ENCODE measurements around the gene CENPM. TPM values are rescaled to one million over a fixed set of nuclear protein-coding genes. Genes with fewer than 3 reads are reported as not detected.

CENPM gene
- total RNA-seq, 1 experiment from 2014 or later = 60.6 TPM

DNA sequence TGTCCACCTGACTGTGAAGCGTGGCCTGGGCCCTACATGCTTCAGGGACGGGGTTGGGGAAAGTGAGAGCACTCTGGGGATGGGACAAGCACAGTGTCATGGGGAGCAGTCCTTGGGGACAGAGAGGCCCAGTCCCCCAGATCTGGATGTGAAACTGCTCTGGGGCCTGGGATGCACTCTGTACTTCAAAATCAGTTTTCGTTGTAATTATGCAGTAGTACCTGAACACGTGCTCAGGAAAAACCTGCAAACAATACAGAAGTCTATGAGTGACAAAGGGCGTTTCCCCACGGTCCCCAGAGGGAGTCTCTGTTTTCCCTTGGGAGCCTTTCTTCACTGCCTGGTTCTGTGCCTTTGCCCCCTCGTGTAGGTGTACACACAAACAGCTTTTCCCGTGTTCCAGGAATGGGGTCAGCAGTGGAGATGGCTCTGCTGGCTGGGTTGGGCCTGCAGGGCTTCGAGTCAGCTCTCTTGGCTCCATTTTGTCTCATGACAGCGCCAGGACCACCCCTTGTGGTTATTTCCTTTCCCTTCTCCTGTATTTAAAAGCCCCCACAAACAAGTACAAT, 15.2 kb downstream of the CENPM start:
- Histone ChIP-seq H3K27ac (no peak overlapping the region), H3K4me1 (0 out of 2 replicates have a peak, but pooled peaks cover 3% of the 10 kb centered on the region), H3K36me3 (peaks cover 4% of the 10 kb centered on the region; the same call in 1 of the 2 replicates), H3K27me3 (no peaks in the 10 kb centered on the region), H3K9me3 (replicated peaks) (no peaks in the 10 kb centered on the region), H3K4me3 (no peak overlapping the region)
- no peak for DNase-seq

DNA sequence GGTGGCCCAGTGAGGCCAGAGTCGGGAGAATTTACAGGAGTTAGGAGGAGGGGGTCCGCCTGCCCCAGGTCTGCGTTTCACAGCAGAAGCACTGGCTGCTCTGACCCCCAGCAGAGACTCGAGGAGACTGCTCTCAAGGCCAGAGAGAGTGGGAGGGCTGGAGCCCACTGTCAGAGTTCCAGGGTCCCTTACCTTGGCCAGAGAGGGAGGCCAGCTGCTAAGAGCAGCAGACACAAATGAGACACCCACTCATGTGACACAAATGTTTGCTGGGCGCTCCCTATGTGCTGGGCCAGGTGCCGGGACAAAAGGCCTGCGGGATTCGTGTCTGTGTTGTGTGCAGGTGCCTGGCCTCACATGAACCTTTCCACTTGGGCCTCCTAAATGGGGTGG, 17.5 kb downstream of the CENPM start:
- no peak for DNase-seq
- Histone ChIP-seq H3K4me3 (no peak overlapping the region), H3K27me3 (no peaks in the 10 kb centered on the region), H3K27ac (no peak overlapping the region), H3K36me3 (no peaks in the 10 kb centered on the region), H3K9me3 (replicated peaks) (no peaks in the 10 kb centered on the region), H3K4me1 (0 out of 2 replicates have a peak, but pooled peaks cover 3% of the 10 kb centered on the region)

DNA sequence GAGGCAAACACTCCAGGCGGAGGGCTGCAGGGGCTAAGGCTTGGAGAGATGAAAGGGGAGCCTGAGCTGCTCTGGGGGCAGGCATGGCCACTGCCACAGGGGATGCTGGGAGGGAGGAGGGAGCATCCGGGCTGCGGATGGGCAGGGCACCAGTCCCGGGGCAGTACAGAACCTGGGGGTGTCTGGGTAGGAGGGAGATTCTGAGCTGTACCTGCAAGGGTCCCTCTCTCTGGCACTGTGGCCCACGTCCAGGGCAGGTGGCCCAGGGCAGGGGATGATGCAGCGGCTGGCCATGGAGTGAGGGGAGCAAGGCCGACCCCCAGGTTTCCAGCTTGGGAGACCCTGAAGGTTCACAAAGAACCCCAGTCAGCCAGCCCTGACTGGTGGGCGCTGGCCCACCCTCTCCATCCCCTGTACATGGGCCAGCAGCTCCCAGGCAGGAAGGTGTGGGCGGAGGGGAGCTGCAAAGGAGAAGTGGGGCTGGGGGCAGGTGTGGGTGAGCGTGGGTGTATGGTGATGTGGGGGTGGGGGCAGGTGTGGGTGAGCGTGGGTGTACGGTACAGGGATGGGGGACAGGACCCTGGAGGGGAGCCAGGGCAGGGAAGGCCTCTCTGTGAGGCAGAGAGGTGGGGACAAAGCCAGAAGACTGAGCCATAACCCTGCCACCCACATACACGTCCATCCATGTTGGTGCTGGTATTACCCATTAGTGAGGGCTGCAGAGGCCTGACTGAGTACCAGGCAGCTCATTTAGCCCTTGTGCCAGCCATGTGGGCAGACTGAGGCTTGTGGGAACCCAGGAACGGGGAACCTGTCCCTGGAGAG, 18.1 kb downstream of the CENPM start:
- Histone ChIP-seq H3K36me3 (no peaks in the 10 kb centered on the region), H3K4me1 (0 out of 2 replicates have a peak, but pooled peaks cover 3% of the 10 kb centered on the region), H3K4me3 (no peak overlapping the region), H3K27me3 (no peaks in the 10 kb centered on the region), H3K27ac (no peak overlapping the region), H3K9me3 (replicated peaks) (no peaks in the 10 kb centered on the region)
- DNase-seq = no peak

DNA sequence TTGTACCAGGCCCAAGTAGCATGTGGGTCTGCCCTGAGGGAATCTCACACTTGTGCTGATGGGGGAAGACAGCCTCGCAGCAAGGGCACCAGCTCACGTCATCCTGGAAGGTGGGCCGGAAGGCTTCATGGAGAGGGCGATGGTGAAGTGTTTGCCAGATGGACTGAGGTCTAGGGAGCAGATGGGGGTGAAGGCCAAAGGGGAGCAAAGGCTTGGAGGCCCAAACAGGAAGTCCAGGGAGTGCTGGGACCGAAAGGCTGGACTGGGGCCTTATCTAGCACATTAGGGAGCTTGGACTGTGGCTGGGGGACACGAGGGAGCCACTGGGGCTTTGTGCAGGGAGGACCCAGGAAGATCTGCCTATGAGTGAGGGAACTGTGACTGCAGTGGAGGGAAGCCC, 19.1 kb downstream of the CENPM start:
- DNase-seq = no peak
- H3K36me3 ChIP-seq = no peaks in the 10 kb centered on the region
- 0 out of 2 replicates have a peak, but pooled peaks cover 3% of the 10 kb centered on the region for H3K4me1 ChIP-seq
- H3K27ac ChIP-seq = no peak overlapping the region
- no peaks in the 10 kb centered on the region for H3K9me3 ChIP-seq (replicated peaks)
- no peak overlapping the region for H3K4me3 ChIP-seq
- H3K27me3 ChIP-seq = no peaks in the 10 kb centered on the region

DNA sequence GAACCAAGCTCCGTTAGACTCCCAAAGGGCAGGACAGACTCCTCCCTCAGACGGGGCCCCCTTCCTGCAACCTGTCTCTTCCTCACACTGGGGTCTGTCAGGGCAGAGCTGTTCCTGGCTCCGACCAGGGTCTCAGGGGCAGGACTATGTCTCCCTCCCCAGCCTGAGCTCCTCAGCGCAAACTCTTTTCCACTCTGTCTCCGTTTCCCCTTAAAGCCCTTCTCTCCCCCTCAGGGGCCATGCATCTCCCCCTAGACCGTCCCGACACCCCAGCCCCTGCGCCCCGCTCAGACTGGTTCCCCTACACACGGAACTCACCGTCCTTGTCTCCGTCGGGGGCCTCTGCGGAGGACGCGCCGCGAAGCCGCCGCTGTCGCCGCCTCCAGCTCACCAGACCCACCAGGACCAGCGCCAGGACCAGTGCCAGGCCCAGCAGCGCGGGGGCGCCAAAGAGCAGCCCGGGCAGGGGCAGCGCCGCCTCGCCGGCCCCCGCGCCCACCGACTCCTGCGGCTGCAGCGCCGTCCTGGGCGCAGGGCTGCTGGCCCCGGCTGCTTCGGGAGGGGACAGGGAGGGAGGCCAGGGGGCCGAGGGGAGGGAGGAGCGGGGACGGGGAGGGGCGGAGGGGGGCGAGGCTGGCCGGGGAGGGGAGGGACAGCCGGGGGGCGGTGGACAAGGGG, 21.0 kb downstream of the CENPM start:
- H3K36me3 ChIP-seq = no peaks in the 10 kb centered on the region
- H3K27me3 ChIP-seq = no peaks in the 10 kb centered on the region
- 0 out of 2 replicates have a peak, but pooled peaks cover 3% of the 10 kb centered on the region for H3K4me1 ChIP-seq
- DNase-seq = peak; percentile 72 to 76
- H3K9me3 ChIP-seq (replicated peaks) = no peaks in the 10 kb centered on the region
- peak overlapping the region; percentile 65 for H3K4me3 ChIP-seq
- no peak overlapping the region for H3K27ac ChIP-seq

DNA sequence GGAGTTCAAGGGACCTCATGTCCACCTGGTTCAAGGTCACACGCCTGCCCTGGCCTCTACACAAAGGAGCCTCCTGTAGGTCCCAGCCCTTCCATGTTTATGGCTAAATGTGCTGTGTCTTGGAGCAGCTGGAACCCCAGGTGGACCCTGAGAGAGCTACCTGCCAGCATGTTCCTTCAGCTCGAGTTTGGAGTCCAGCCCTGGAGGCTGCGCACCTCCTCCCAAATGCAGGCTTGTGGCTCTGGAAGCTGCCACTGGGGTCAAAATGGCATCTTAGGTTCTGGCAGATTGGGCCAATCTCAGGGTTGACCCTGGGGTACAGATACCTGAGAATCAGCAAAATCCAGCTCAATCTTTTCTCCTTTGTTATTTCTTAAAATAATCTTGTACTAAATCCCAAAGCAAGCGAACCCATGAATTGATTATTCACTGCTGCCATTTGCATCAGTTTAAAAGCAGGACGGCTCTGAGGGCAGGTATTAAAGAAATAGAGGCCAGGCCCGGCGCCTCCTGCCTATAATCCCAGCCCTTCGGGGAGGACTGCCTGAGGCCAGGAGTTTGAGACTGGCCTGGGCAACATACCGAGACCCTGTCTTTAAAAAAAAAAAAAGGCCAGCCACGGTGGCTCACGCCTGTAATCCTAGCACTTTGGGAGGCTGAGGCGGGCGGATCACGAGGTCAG, 23.2 kb downstream of the CENPM start:
- no peaks in the 10 kb centered on the region for H3K27me3 ChIP-seq
- H3K9me3 ChIP-seq (replicated peaks) = no peaks in the 10 kb centered on the region
- H3K4me1 ChIP-seq = 0 out of 2 replicates have a peak, but pooled peaks cover 3% of the 10 kb centered on the region
- no peak for DNase-seq
- no peak overlapping the region for H3K4me3 ChIP-seq
- no peaks in the 10 kb centered on the region for H3K36me3 ChIP-seq
- H3K27ac ChIP-seq = no peak overlapping the region

DNA sequence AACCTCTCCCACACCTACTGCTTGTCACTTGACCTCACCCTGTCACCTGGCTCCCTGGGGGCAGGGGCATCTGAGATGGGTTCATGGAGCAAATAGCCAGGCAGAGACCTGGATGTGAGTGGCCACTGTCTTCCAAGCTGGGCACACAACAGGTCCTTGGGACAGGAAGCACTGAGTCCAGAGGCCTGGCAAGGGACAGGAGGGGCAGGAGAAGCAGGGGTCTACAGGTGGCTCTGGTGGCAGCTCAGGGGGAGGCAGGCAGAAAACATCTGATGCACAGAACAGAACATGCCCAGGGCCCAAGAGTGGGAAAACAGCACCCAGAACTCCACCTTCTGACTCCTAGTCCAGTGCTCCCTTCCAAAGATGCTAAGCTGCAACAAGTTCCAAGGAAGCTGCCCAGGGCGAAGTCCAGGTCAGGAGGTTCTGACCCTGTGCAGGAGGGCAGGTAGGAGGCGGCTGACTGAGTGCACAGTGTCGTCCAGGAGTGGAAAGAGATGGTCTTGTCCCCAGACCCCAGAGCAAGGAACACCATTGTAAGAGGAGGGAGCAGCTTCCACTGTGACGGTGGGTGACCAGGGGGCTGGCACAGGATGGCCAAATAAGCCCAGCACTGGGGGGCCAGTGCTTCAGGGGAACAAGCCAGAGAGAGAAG, 23.9 kb downstream of the CENPM start:
- Histone ChIP-seq H3K4me3 (no peak overlapping the region), H3K27ac (no peak overlapping the region), H3K9me3 (replicated peaks) (no peaks in the 10 kb centered on the region), H3K27me3 (no peaks in the 10 kb centered on the region), H3K36me3 (no peaks in the 10 kb centered on the region), H3K4me1 (0 out of 2 replicates have a peak, but pooled peaks cover 7% of the 10 kb centered on the region)
- DNase-seq = no peak

DNA sequence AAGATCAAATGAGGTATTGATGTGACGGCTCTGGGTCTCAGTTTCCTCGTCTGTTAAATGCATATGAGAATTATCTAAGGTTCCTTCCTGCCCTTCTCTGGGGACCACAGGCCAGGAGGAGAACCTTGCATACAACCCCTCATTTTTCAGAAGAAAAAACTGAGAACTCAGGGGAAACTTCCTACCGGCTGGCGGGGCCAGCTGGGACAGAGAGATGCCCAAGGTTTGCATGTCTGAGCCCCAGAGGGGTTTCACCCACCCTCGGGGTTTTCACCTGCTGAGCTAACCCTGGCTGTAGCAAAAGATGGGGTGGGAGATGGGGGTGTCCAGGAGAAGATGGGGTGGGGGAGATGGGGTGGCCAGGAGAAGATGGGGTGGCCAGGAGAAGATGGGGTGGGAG, 24.6 kb downstream of the CENPM start:
- Histone ChIP-seq H3K4me3 (no peak overlapping the region), H3K36me3 (no peaks in the 10 kb centered on the region), H3K4me1 (0 out of 2 replicates have a peak, but pooled peaks cover 12% of the 10 kb centered on the region), H3K27ac (no peak overlapping the region), H3K9me3 (replicated peaks) (no peaks in the 10 kb centered on the region), H3K27me3 (no peaks in the 10 kb centered on the region)
- DNase-seq = no peak

DNA sequence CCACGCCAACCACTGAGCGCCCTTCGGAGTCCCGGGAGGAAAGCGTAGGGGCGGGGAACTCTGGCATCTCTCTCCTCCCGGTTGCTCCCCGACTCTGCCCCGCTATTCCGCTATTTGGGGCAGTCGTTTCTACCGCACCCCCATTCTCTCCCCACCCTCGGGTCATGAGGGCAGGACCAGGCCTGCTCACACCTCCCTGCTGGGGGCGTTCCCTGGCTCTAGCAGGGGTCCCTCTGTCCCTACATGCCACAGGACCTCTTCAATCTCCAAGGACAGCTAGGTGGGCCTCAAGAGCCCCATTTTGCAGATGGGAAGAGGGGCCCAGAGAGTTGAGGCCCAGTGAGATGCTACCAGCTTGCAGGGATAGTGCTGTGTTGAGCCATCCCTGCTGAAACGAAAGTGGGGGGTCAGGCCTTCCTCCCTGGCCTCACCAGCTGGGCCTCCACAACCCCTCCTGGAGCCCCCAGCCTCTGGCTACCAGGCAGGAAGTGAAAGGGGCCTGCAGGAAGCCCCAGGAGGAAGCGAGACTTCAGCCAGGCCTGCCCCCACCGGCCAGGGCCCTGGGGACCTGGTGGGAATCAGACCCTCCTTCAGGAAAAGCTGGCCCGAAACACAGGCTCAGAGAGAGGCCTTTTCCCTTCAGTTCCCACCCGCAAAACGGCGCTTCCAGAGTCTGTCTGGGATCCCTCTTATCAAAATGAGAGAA, 26.5 kb downstream of the CENPM start:
- Histone ChIP-seq H3K27ac (no peak overlapping the region), H3K27me3 (peaks cover 2% of the 10 kb centered on the region; the same call in 1 of the 2 replicates), H3K36me3 (no peaks in the 10 kb centered on the region), H3K4me3 (no peak overlapping the region), H3K4me1 (0 out of 2 replicates have a peak, but pooled peaks cover 8% of the 10 kb centered on the region), H3K9me3 (replicated peaks) (no peaks in the 10 kb centered on the region)
- no peak for DNase-seq

DNA sequence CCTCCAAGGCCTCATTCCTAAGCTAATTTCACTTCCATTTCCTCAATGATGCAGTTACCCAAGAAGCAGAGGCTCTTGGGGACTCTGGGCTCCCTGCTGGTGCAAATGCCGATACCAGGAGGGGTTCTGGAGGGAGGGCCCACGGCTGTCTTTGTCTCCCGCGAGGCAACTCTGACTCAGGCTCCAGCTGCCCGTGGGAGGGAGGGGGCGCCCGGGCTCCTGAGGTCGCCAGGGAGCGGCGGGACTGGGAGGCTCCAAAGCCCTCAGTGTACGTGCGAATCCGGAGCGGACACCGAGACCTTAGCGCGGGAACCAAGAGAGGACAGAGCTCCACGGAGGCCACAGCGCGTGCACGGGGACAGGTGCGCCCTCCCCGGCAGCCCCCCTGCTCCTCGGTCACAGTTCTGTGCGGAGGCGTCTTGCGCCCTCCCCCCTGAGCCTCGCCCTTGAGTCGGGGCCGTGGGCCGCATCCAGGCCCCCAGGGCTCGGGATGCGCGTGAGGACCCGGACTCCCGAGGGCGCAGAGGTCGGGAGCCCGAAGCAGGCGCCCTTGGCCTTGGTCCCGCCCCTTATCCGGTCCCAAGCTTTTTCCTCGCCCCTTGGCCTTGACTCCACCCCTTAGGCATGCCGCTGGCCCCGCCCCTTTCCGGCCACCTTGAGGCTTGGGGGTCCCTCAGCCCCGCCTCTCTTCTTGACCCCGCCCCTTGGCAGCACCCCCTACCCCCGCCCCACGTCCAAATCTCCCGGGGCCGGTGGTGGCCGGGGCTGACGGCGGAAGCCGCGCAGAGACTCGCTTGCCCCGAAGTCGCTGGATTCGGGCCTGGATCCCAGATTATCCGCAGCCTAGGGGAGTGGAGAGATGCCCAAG, 27.4 kb downstream of the CENPM start:
- Histone ChIP-seq H3K4me1 (0 out of 2 replicates have a peak, but pooled peaks cover 8% of the 10 kb centered on the region), H3K36me3 (no peaks in the 10 kb centered on the region), H3K4me3 (no peak overlapping the region), H3K9me3 (replicated peaks) (no peaks in the 10 kb centered on the region), H3K27ac (no peak overlapping the region), H3K27me3 (peaks cover 5% of the 10 kb centered on the region; the same call in 1 of the 2 replicates)
- no peak for DNase-seq

DNA sequence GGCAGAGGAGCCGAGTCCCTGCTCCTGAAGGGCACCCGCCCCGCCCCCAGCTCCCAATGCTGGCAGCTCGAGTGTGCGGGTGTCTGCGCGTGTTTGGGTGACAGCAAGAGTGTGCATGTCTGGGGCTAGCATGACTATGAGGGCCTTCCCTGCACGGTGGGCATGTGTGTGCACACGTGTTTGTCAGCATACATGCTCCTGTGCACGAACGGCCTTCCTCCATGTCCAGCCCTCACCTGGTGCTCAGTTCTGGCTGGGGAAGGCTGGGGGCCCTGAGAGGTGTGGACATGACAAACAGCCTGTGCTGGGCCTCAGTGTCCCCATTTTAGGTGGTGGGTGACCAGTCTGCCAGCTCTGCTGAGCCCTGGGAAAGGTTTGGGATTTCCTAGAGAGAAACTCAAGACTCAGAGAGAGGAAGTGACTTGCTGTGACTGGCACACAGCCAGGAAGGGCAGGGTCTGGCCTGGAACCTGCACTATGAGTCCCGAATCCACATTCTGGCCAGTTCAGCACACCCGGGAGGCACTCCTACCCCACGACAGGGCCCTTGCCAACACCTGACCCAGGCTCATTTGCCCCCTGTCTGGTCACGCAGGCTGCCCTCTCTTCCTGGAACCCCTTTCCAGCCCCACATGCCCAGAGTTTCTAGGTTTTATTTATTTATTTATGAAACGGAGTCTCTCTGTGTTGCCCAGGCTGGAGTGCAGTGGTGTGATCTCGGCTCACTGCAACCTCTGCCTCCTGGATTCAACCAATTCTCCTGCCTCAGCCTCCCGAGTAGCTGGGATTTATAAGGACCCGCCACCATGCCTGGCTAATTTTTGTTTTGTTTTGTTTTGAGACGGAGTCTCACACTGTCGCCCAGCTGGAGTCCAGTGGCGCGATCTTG, 28.8 kb downstream of the CENPM start:
- DNase-seq = peak; percentile 50 to 66
- Histone ChIP-seq H3K36me3 (no peaks in the 10 kb centered on the region), H3K4me1 (0 out of 2 replicates have a peak, but pooled peaks cover 8% of the 10 kb centered on the region), H3K27ac (no peak overlapping the region), H3K27me3 (peaks cover 5% of the 10 kb centered on the region; the same call in 1 of the 2 replicates), H3K4me3 (no peak overlapping the region), H3K9me3 (replicated peaks) (no peaks in the 10 kb centered on the region)

DNA sequence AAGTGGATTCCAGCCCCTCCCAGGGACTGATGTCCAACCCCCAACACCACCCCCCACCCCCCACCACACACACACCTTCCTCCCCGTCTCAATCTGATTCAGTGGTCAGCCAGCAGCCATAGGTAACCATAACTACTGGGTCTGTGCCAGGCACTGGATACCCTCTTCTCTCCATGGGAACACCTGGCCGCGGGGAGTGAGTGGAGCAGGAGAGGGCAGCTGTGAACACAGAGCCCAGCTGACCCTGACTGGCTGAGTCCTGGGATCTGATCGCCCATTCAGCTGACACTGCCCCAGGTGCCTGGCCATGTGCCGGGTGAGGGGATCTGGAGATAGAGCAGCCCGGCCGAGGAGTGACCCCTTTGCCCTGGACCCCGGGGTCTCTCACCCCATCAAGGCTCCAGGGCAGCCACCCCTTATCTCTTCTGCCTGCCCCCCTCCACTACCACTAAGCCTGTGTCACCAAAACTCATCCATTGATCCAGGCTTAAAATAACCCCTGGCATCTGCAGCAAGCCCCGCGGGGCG, 29.5 kb downstream of the CENPM start:
- H3K4me1 ChIP-seq = 0 out of 2 replicates have a peak, but pooled peaks cover 8% of the 10 kb centered on the region
- H3K9me3 ChIP-seq (replicated peaks) = no peaks in the 10 kb centered on the region
- H3K27ac ChIP-seq = no peak overlapping the region
- no peak for DNase-seq
- H3K36me3 ChIP-seq = no peaks in the 10 kb centered on the region
- no peak overlapping the region for H3K4me3 ChIP-seq
- H3K27me3 ChIP-seq = peaks cover 5% of the 10 kb centered on the region; the same call in 1 of the 2 replicates
